Keratinocyte (primary cell): ENCODE data around the gene TNFSF15. TPM values are rescaled to one million over a fixed set of nuclear protein-coding genes. Genes with fewer than 3 reads are reported as not detected.

ENCODE experiments used
- DNase-seq: peaks from one replicate; pipeline ENCODE4 v3.0.0-alpha.2; 2011; ENCODE audit warnings: low read depth, missing footprints, low spot score
- FAIRE-seq: peaks from 2 replicates; lab custom pipeline; 2011; peaks lifted over from hg19 to GRCh38; lab: Jason Lieb, UNC
- H2AFZ ChIP-seq: 2 replicates; pipeline ENCODE4 v1.6.0; 2012; ENCODE audit warnings: low read length, control low read depth, inconsistent platforms; ENCODE audit not compliant: control insufficient read depth
- H3K27ac ChIP-seq: 2 replicates; pipeline ENCODE4 v1.5.1; 2011; ENCODE audit warnings: low read length; ENCODE audit not compliant: control insufficient read depth, insufficient read depth
- H3K27me3 ChIP-seq: 3 replicates; pipeline ENCODE4 v1.6.0; 2011; ENCODE audit warnings: low read length; ENCODE audit not compliant: control insufficient read depth, insufficient read depth; ENCODE audit errors: extremely low read depth
- H3K36me3 ChIP-seq, 2 experiments: 2 replicates in 1 of 2; 3 replicates in 1 of 2; pipeline ENCODE4 v1.5.1; 2011; ENCODE audit warnings: low read length in 2 of 2, mild to moderate bottlenecking in 1 of 2; ENCODE audit not compliant: control insufficient read depth in 2 of 2, insufficient read depth in 2 of 2; ENCODE audit errors: extremely low read depth in 1 of 2
- H3K4me1 ChIP-seq: 3 replicates; pipeline ENCODE4 v1.5.1; 2011; ENCODE audit warnings: low read length; ENCODE audit not compliant: control insufficient read depth, insufficient read depth; ENCODE audit errors: extremely low read depth
- H3K4me2 ChIP-seq: 3 replicates; pipeline ENCODE4 v1.6.0; 2011; ENCODE audit warnings: low read depth, low read length; ENCODE audit not compliant: control insufficient read depth, insufficient read depth; ENCODE audit errors: extremely low read depth
- H3K4me3 ChIP-seq, 3 experiments: fragments of 200-600 bp in 1 of 3; sonication (generic) in 1 of 3; 2 replicates in 2 of 3; 3 replicates in 1 of 3; pipeline ENCODE4 v1.5.1; 2011 to 2016; ENCODE audit warnings: low read length in 3 of 3, mild to moderate bottlenecking in 3 of 3, control low read depth in 2 of 3, inconsistent platforms in 1 of 3, low read depth in 1 of 3, mixed read lengths in 1 of 3, mixed run types in 1 of 3, moderate library complexity in 1 of 3; ENCODE audit not compliant: control insufficient read depth in 2 of 3, insufficient read depth in 2 of 3; ENCODE audit errors: extremely low read depth in 1 of 3
- H3K79me2 ChIP-seq: 2 replicates; pipeline ENCODE4 v1.6.0; 2012; ENCODE audit warnings: low read length; ENCODE audit not compliant: control insufficient read depth, insufficient read depth
- H3K9ac ChIP-seq: 3 replicates; pipeline ENCODE4 v1.6.0; 2011; ENCODE audit warnings: low read length; ENCODE audit not compliant: control insufficient read depth, insufficient read depth; ENCODE audit errors: extremely low read depth
- H3K9me1 ChIP-seq: 3 replicates; pipeline ENCODE4 v1.6.0; 2011; ENCODE audit warnings: low read length; ENCODE audit not compliant: control insufficient read depth, insufficient read depth; ENCODE audit errors: extremely low read depth
- H3K9me3 ChIP-seq: 2 replicates; pipeline ENCODE4 v1.5.1; 2012; ENCODE audit warnings: low read depth, low read length; ENCODE audit not compliant: control insufficient read depth
- H4K20me1 ChIP-seq: 3 replicates; pipeline ENCODE4 v1.6.0; 2011; ENCODE audit warnings: low read length; ENCODE audit not compliant: control insufficient read depth, insufficient read depth; ENCODE audit errors: extremely low read depth
- CTCF ChIP-seq, 3 experiments: IDR thresholded peaks in 1 of 3; conservative IDR thresholded peaks in 1 of 3; optimal IDR thresholded peaks in 1 of 3; 2 replicates in 2 of 3; 3 replicates in 1 of 3; pipeline versions ENCODE3 to v1.5.1; 2011; ENCODE audit warnings: low read length in 3 of 3, mild to moderate bottlenecking in 3 of 3, moderate library complexity in 2 of 3, control low read depth in 1 of 3, inconsistent platforms in 1 of 3; ENCODE audit not compliant: insufficient read depth in 2 of 3; ENCODE audit errors: extremely low read depth in 1 of 3
- EZH2 ChIP-seq: IDR thresholded peaks from one replicate; pipeline ENCODE4 v1.6.1; 2012; ENCODE audit warnings: inconsistent platforms, mild to moderate bottlenecking, low read length, moderate library complexity
- dilution Hi-C: fragments of 300-500 bp; cut with MboI; formaldehyde crosslinking; loops from one replicate; pipeline ENCODE4 v1.7.0; 2020; ENCODE audit warnings: low sequenced_read_pairs; ENCODE audit not compliant: extremely low pct_ligation_motif_present
- polyA plus RNA-seq, 5 experiments: library from polyadenylated mRNA; depleted of rRNA in 3 of 5; stranded (reverse) in 3 of 5; stranded (forward) in 1 of 5; unstranded in 1 of 5; fragments of >200 nt; gene quantifications; 1 replicate in 1 of 5; 2 replicates in 3 of 5; 3 replicates in 1 of 5; pipeline versions ENCODE4 v1.2.1 to v1.2.3, GENCODE V29; 2011 to 2012; ENCODE audit warnings: missing spikeins in 2 of 5, low read depth in 1 of 5, low replicate concordance in 1 of 5

TNFSF15 gene
- polyA plus RNA-seq, 1 donor (not counting 4 experiments of a cell fraction or from before 2014, with no cell fraction given): 1.1 TPM

- no peak overlapping the region for H3K9ac ChIP-seq
- no peaks in the 10 kb centered on the region for H3K4me1 ChIP-seq
- no peak overlapping the region for H3K4me2 ChIP-seq
- no peaks in the 10 kb centered on the region for H3K36me3 ChIP-seq
- no peak overlapping the region for H3K27ac ChIP-seq
- no peak overlapping the region for H2AFZ ChIP-seq
- FAIRE-seq (no peak), DNase-seq (no peak)
- no peaks in the 10 kb centered on the region for H4K20me1 ChIP-seq
- H3K9me1 ChIP-seq: no peaks in the 10 kb centered on the region
- TF ChIP-seq CTCF (optimal IDR thresholded peaks at IDR 0.05 in 1 of 3, IDR thresholded peaks at IDR 0.05 in 1 of 3, conservative IDR thresholded peaks at IDR 0.05 in 1 of 3; ENCODE audit: extremely low read depth in 1 of 3, insufficient read depth in 2 of 3, low read length in 3 of 3): peak in 1 of 3 experiments; percentile 5
- no peak for TF ChIP-seq EZH2
- no peaks in the 10 kb centered on the region for H3K79me2 ChIP-seq
- H3K4me3 ChIP-seq: no peak overlapping the region
- dilution Hi-C loops: no loop called here
- H3K27me3 ChIP-seq: no peaks in the 10 kb centered on the region
- no peaks in the 10 kb centered on the region for H3K9me3 ChIP-seq
Observed at GRCh38 chr9:114830546-114830945, 24.7 kb upstream of the TNFSF15 start.

- Histone ChIP-seq H3K4me3 (no peak overlapping the region), H3K4me1 (no peaks in the 10 kb centered on the region), H3K27me3 (no peaks in the 10 kb centered on the region), H4K20me1 (no peaks in the 10 kb centered on the region), H3K9ac (no peak overlapping the region), H3K9me3 (no peaks in the 10 kb centered on the region), H3K79me2 (no peaks in the 10 kb centered on the region), H2AFZ (no peak overlapping the region), H3K4me2 (no peak overlapping the region), H3K27ac (no peak overlapping the region), H3K9me1 (no peaks in the 10 kb centered on the region), H3K36me3 (no peaks in the 10 kb centered on the region)
- FAIRE-seq: no peak
- DNase-seq: no peak
- dilution Hi-C loops: no loop called here
- TF ChIP-seq CTCF (optimal IDR thresholded peaks at IDR 0.05 in 1 of 3, IDR thresholded peaks at IDR 0.05 in 1 of 3, conservative IDR thresholded peaks at IDR 0.05 in 1 of 3; ENCODE audit: extremely low read depth in 1 of 3, insufficient read depth in 2 of 3, low read length in 3 of 3) (no peak), EZH2 (no peak)
Observed at GRCh38 chr9:114829574-114830440, 24.0 kb upstream of the TNFSF15 start.
